ENCODE data around the gene HAO1.

Gene HAO1

GRCh38 chr20:7903429-7903828 lies 36.8 kb downstream of the HAO1 start:
- Mint-ChIP-seq H3K36me3 (ENCODE audit: low read depth) (no peaks in the 10 kb centered on the region), H3K4me1 (ENCODE audit: low read depth) (no peaks in the 10 kb centered on the region), H3K4me3 (no peak overlapping the region), H3K27me3 (ENCODE audit: low read depth) (no peaks in the 10 kb centered on the region), H3K27ac (no peak overlapping the region), H3K9me3 (peaks cover 5% of the 10 kb centered on the region)

- H3K27me3 Mint-ChIP-seq (ENCODE audit: low read depth), result no peaks in the 10 kb centered on the region
- no peak overlapping the region for H3K27ac Mint-ChIP-seq
- H3K4me3 Mint-ChIP-seq, result no peak overlapping the region
- H3K9me3 Mint-ChIP-seq, result peaks cover 5% of the 10 kb centered on the region
- H3K4me1 Mint-ChIP-seq (ENCODE audit: low read depth), result no peaks in the 10 kb centered on the region
- no peaks in the 10 kb centered on the region for H3K36me3 Mint-ChIP-seq (ENCODE audit: low read depth)
Observed at GRCh38 chr20:7902879-7903278, 37.4 kb downstream of the HAO1 start.

- Mint-ChIP-seq H3K4me1 (ENCODE audit: low read depth) (no peaks in the 10 kb centered on the region), H3K27ac (no peak overlapping the region), H3K36me3 (ENCODE audit: low read depth) (no peaks in the 10 kb centered on the region)
Observed at GRCh38 chr20:7897781-7898364, 42.4 kb downstream of the HAO1 start.

GRCh38 chr20:7893014-7893730 lies 47.1 kb downstream of the HAO1 start:
- H3K27me3 Mint-ChIP-seq (ENCODE audit: low read depth), result no peaks in the 10 kb centered on the region
- no peaks in the 10 kb centered on the region for H3K36me3 Mint-ChIP-seq (ENCODE audit: low read depth)
- peaks cover 3% of the 10 kb centered on the region for H3K9me3 Mint-ChIP-seq
- no peak overlapping the region for H3K4me3 Mint-ChIP-seq
- no peaks in the 10 kb centered on the region for H3K4me1 Mint-ChIP-seq (ENCODE audit: low read depth)
- H3K27ac Mint-ChIP-seq, result no peak overlapping the region

More at GRCh38 chr20:7897781-7898364, 42.4 kb downstream of the HAO1 start:
- Mint-ChIP-seq H3K27me3 (ENCODE audit: low read depth) (no peaks in the 10 kb centered on the region), H3K9me3 (peaks cover 3% of the 10 kb centered on the region), H3K4me3 (no peak overlapping the region)

- H3K36me3 Mint-ChIP-seq (ENCODE audit: low read depth), result no peaks in the 10 kb centered on the region
- H3K27me3 Mint-ChIP-seq (ENCODE audit: low read depth), result no peaks in the 10 kb centered on the region
- no peaks in the 10 kb centered on the region for H3K4me1 Mint-ChIP-seq (ENCODE audit: low read depth)
- H3K27ac Mint-ChIP-seq, result no peak overlapping the region
- H3K4me3 Mint-ChIP-seq, result no peak overlapping the region
- peaks cover 3% of the 10 kb centered on the region for H3K9me3 Mint-ChIP-seq
Observed at GRCh38 chr20:7891705-7892104, 48.6 kb downstream of the HAO1 start.

- H3K4me1 Mint-ChIP-seq (ENCODE audit: low read depth), result no peaks in the 10 kb centered on the region
- no peaks in the 10 kb centered on the region for H3K27me3 Mint-ChIP-seq (ENCODE audit: low read depth)
- H3K9me3 Mint-ChIP-seq, result peaks cover 3% of the 10 kb centered on the region
- H3K27ac Mint-ChIP-seq, result no peak overlapping the region
- H3K36me3 Mint-ChIP-seq (ENCODE audit: low read depth), result no peaks in the 10 kb centered on the region
- no peak overlapping the region for H3K4me3 Mint-ChIP-seq
Observed at GRCh38 chr20:7889736-7890135, 50.5 kb downstream of the HAO1 start.

GRCh38 chr20:7883741-7884140 lies 56.5 kb downstream of the HAO1 start:
- Mint-ChIP-seq H3K27ac (no peak overlapping the region), H3K9me3 (no peaks in the 10 kb centered on the region), H3K4me1 (ENCODE audit: low read depth) (no peaks in the 10 kb centered on the region), H3K27me3 (ENCODE audit: low read depth) (no peaks in the 10 kb centered on the region), H3K4me3 (no peak overlapping the region), H3K36me3 (ENCODE audit: low read depth) (no peaks in the 10 kb centered on the region)

- Mint-ChIP-seq H3K36me3 (ENCODE audit: low read depth) (no peaks in the 10 kb centered on the region), H3K9me3 (no peaks in the 10 kb centered on the region), H3K4me3 (no peak overlapping the region)
Observed at GRCh38 chr20:7883309-7883708, 56.9 kb downstream of the HAO1 start.

GRCh38 chr20:7882076-7882475 lies 58.2 kb downstream of the HAO1 start:
- Mint-ChIP-seq H3K27ac (no peak overlapping the region), H3K9me3 (no peaks in the 10 kb centered on the region), H3K36me3 (ENCODE audit: low read depth) (no peaks in the 10 kb centered on the region), H3K27me3 (ENCODE audit: low read depth) (no peaks in the 10 kb centered on the region), H3K4me1 (ENCODE audit: low read depth) (no peaks in the 10 kb centered on the region), H3K4me3 (no peak overlapping the region)

More at GRCh38 chr20:7883309-7883708, 56.9 kb downstream of the HAO1 start:
- no peaks in the 10 kb centered on the region for H3K27me3 Mint-ChIP-seq (ENCODE audit: low read depth)
- H3K4me1 Mint-ChIP-seq (ENCODE audit: low read depth), result no peaks in the 10 kb centered on the region
- H3K27ac Mint-ChIP-seq, result no peak overlapping the region

GRCh38 chr20:7881551-7881950 lies 58.7 kb downstream of the HAO1 start:
- no peaks in the 10 kb centered on the region for H3K27me3 Mint-ChIP-seq (ENCODE audit: low read depth)
- no peak overlapping the region for H3K4me3 Mint-ChIP-seq
- no peaks in the 10 kb centered on the region for H3K36me3 Mint-ChIP-seq (ENCODE audit: low read depth)
- no peaks in the 10 kb centered on the region for H3K4me1 Mint-ChIP-seq (ENCODE audit: low read depth)
- H3K9me3 Mint-ChIP-seq, result no peaks in the 10 kb centered on the region
- no peak overlapping the region for H3K27ac Mint-ChIP-seq

GRCh38 chr20:7879883-7880282 lies 60.4 kb downstream of the HAO1 start:
- Mint-ChIP-seq H3K4me3 (no peak overlapping the region), H3K27me3 (ENCODE audit: low read depth) (no peaks in the 10 kb centered on the region), H3K36me3 (ENCODE audit: low read depth) (no peaks in the 10 kb centered on the region), H3K9me3 (no peaks in the 10 kb centered on the region), H3K4me1 (ENCODE audit: low read depth) (no peaks in the 10 kb centered on the region), H3K27ac (no peak overlapping the region)

GRCh38 chr20:7868108-7868507 lies 72.2 kb downstream of the HAO1 start:
- Mint-ChIP-seq H3K27me3 (ENCODE audit: low read depth) (no peaks in the 10 kb centered on the region), H3K27ac (no peak overlapping the region), H3K36me3 (ENCODE audit: low read depth) (no peaks in the 10 kb centered on the region), H3K4me3 (no peak overlapping the region), H3K4me1 (ENCODE audit: low read depth) (no peaks in the 10 kb centered on the region), H3K9me3 (no peaks in the 10 kb centered on the region)

- no peaks in the 10 kb centered on the region for H3K36me3 Mint-ChIP-seq (ENCODE audit: low read depth)
- H3K9me3 Mint-ChIP-seq, result no peaks in the 10 kb centered on the region
- no peaks in the 10 kb centered on the region for H3K4me1 Mint-ChIP-seq (ENCODE audit: low read depth)
- H3K27me3 Mint-ChIP-seq (ENCODE audit: low read depth), result no peaks in the 10 kb centered on the region
- no peak overlapping the region for H3K27ac Mint-ChIP-seq
- H3K4me3 Mint-ChIP-seq, result no peak overlapping the region
Observed at GRCh38 chr20:7866285-7866684, 74.0 kb downstream of the HAO1 start.

- Mint-ChIP-seq H3K27ac (no peak overlapping the region), H3K4me1 (ENCODE audit: low read depth) (no peaks in the 10 kb centered on the region), H3K27me3 (ENCODE audit: low read depth) (no peaks in the 10 kb centered on the region), H3K36me3 (ENCODE audit: low read depth) (no peaks in the 10 kb centered on the region), H3K9me3 (no peaks in the 10 kb centered on the region), H3K4me3 (no peak overlapping the region)
Observed at GRCh38 chr20:7859356-7859802, 80.9 kb downstream of the HAO1 start.

GRCh38 chr20:7858734-7859250 lies 81.5 kb downstream of the HAO1 start:
- Mint-ChIP-seq H3K27ac (no peak overlapping the region), H3K27me3 (ENCODE audit: low read depth) (no peaks in the 10 kb centered on the region), H3K36me3 (ENCODE audit: low read depth) (no peaks in the 10 kb centered on the region), H3K4me3 (no peak overlapping the region), H3K4me1 (ENCODE audit: low read depth) (no peaks in the 10 kb centered on the region), H3K9me3 (no peaks in the 10 kb centered on the region)
